Inferior parietal cortex (tissue), 1 donor: ENCODE data around the gene CNR2.
A peak's percentile ranks its signal among the peaks of the same experiment; 100 is the strongest.
"Not testable (repeated sequence)": the region's sequence is repeated elsewhere in the genome, so short reads cannot be mapped to it uniquely, and the experiment has no call there.

ENCODE experiments used
- DNase-seq: peaks from one replicate; pipeline ENCODE4 v3.0.0-alpha.2; 2016; ENCODE audit errors: extremely low spot score

The CNR2 gene

DNA sequence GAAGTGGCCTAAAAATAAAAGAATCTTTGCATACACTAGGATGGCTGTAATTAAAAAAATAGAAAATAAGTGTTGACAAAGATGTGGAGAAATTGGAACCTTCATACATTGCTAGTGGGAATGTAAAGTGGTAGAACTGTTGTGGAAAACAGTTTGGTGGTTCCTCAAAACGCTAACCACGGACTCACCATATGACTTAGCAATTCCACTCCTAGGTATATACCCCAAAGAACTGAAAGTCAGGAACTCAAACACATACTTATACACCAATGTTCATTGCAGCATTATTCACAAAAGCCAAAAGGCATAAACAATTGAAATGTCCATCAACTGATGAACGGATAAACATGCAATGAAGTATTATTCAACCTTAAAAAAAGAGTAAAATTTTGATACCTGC, 77.1 kb downstream of the CNR2 start:
- DNase-seq, result no peak

DNA sequence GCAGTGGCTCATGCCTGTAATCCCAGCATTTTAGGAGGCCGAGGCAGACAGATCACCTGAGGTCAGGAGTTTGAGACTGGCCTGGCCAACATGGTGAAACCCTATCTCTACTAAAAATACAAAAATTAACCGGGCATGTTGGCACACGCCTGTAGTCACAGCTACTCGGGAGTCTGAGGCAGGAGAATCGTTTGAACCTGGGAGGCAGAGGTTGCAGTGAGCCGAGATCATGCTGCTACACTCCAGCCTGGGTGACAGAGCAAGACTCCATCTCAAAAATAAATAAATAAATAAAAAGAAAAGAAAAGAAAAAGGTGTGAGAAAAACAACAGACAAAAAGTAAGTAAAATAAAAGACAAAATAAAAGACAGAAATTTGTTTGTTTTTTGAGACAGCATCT, 79.0 kb downstream of the CNR2 start:
- DNase-seq, result not testable (repeated sequence)

DNA sequence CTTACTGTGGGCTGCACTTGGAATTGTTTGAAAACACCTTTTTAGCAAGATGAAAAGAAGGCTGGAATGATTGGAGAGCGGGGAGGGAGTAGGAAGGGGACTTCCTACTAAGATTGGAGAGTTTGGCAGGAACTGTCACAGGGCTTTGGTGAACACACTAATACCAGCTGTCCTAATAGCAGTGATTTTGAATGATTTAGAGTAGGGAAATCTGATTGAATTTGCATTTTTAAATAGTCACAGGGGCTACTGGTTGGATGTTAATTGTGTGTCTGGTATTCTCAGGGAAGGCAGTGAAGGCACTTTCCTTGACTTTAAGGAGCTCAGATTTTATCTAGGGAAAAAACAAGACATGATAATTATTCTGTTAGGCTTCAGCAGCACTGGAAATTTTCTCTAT, 85.4 kb downstream of the CNR2 start:
- no peak for DNase-seq

DNA sequence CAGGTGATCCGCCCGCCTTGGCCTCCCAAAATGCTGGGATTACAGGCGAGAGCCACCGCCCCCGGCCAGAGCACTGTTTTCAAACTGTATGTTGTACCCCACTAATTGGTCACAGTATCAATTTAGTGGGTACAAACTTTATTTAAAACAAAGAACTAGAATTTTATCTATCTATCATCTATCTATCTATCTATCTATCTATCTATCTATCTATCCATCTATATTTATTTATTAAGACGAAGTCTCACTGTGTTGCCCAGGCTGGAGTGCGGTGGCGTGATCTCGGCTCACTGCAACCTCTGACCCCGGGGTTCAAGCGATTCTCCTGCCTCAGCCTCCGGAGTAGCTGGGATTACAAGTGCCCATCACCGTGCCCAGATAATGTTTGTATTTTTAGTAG, 86.6 kb downstream of the CNR2 start:
- DNase-seq, result not testable (repeated sequence)

DNA sequence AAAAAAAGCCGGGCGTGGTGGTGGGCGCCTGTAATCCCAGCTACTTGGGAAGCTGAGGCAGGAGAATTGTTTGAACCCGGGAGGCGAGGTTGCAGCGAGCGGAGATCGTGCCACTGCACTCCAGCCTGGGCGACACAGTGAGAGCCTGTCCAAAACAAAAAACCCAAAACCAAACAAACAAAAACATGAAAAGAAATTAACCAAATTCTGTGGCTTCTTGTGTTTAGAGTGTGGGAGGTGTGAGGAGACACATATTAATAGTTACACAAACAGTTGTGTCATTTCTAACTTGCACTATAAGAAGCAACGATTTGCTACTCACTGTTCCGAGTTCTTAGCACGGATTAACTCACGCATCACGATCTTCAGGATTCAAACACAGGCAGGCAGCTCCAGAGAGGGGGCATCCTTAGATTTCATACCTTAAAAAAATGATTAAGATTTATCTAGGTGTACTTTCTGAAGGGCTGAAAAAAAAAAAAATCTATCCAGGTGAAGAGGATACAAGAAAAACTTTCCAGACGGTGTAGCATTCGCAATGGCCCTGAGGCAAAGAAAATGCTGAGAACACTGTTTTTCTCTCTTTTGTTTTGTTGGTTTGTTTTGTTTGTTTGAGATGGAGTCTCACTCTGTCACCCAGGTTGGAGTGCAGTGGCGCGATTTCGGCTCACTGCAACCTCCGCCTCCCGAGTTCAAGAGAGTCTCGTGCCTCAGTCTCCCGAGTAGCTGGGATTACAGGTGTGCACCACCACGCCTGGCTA, 87.2 kb downstream of the CNR2 start:
- DNase-seq, result peak; percentile 44

DNA sequence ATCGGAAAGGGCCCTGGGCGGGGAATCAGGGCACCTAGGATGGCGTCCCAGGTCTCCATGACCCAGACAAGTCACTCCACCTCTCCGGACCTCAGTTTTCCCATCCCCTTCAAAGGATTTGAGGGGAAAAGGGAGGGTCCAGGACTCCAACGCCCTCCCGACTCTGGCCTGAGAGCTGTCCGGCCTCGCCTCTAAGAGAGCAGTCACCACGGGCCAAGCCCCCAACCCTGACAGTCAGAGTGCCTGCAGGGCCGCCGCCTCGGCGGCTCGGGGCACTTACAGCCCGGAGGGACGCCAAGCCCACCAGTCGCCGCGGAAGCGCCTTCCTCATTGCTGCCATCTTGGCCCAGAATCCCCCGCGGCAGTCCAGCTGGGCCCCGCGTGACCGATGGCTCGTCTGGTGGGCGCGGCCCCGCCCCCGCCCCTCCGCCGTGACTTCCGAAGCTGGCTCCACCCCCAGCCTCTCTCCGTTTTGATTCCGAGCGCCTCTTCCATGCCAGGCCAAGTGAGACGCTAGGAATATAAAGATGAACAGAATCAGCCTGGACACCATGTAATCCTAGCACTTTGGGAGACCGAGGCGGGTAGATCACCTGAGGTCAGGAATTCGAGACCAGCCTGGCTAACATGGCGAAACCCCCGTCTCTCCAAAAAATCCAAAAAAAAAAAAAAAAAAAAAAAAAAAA, 87.9 kb downstream of the CNR2 start, which contains the start of gene HMGCL:
Gene HMGCL, minus strand, starts transcription at position 354 of the 686 bp plus-strand sequence. Its CDS starts 14 bp downstream, at position 340.
- DNase-seq, result peak; percentile 94

DNA sequence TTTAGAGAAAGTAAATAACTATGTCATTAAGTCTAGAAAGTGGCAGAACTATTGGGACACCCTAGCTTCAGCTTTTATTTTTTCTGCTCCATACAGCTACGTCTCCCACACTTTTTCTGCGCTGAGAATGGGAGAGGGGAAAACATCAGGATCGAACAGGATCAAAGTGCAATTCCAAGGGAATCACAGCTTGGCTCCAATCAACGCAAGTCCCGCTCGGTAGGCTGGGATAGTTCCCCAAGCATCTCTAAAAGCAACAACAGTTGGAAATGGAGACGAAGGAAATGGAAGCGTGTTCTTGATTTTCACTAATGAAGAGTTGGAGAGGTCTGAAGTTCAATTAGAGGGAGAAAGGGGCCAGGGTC, 88.5 kb downstream of the CNR2 start:
- no peak for DNase-seq

DNA sequence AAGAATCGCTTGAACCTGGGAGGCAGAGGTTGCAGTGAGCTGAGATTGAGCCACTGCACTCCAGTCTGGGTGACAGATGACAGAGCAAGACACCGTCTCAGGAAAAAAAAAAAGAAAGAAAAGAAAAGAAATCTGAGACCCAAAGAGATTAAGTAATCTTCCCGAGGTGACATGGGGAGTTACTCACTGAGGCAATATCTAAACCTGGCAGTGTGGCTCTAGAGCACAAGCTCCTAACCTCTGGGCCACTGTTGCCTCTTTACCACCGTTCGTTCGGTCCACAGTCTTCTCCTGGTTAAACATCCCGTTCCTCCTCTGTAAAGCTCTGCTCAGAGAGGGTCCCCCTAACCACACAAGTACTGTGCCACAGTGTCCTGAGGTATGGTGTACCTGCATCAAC, 89.4 kb downstream of the CNR2 start:
- no peak for DNase-seq
